HepG2 (cell line): Measurements from ENCODE around the gene MRI1. TPM values are rescaled to one million over a fixed set of nuclear protein-coding genes. Genes with fewer than 3 reads are reported as not detected.

ENCODE experiments used
- ARNT2 ChIP-seq: sonication (generic); formaldehyde crosslinking; IDR thresholded peaks from 2 replicates; pipeline ENCODE4 v1.8.0; 2022; ENCODE audit warnings: mild to moderate bottlenecking, low read depth, missing genetic modification reagents, moderate library complexity
- GABPB1 ChIP-seq: IDR thresholded peaks from 2 replicates; pipeline ENCODE4 v1.6.1; 2016; ENCODE audit warnings: mild to moderate bottlenecking, missing genetic modification reagents, moderate library complexity, missing compliant biosample characterization
- GTF2F1 ChIP-seq: fragments of 150-350 bp; IDR thresholded peaks from 2 replicates; pipeline ENCODE4 v1.6.1; 2014; ENCODE audit warnings: low read length
- IRF9 ChIP-seq: sonication (generic); formaldehyde crosslinking; IDR thresholded peaks from 2 replicates; pipeline ENCODE4 v1.8.0; 2022; ENCODE audit warnings: missing genetic modification reagents, mild to moderate bottlenecking, borderline replicate concordance
- KDM1A ChIP-seq: IDR thresholded peaks from 2 replicates; pipeline ENCODE4 v1.6.1; 2016; ENCODE audit warnings: missing compliant biosample characterization
- MTF2 ChIP-seq: sonication (generic); formaldehyde crosslinking; IDR thresholded peaks from 2 replicates; pipeline ENCODE4 v1.5.0; 2020; ENCODE audit warnings: missing genetic modification reagents, borderline replicate concordance
- MZF1 ChIP-seq: sonication (generic); formaldehyde crosslinking; IDR thresholded peaks from 2 replicates; pipeline ENCODE4 v1.8.1; 2023; ENCODE audit warnings: mild to moderate bottlenecking, missing genetic modification reagents, borderline replicate concordance
- NFRKB ChIP-seq: fragments of 450-650 bp; IDR thresholded peaks from 2 replicates; pipeline ENCODE4 v1.6.1; 2017
- NR2F2 ChIP-seq: IDR thresholded peaks from 2 replicates; pipeline ENCODE4 v1.6.1; 2012; ENCODE audit warnings: low read depth, inconsistent platforms, borderline replicate concordance
- PBX3 ChIP-seq: sonication (generic); formaldehyde crosslinking; IDR thresholded peaks from 2 replicates; pipeline ENCODE4 v1.8.1; 2023; ENCODE audit warnings: missing genetic modification reagents, inconsistent platforms, borderline replicate concordance
- PCBP2 ChIP-seq: fragments of 200-400 bp; formaldehyde crosslinking; optimal IDR thresholded peaks from 2 replicates; pipeline ENCODE3; 2018; ENCODE audit warnings: low read length, low read depth; ENCODE audit not compliant: poor library complexity, severe bottlenecking
- PRDM15 ChIP-seq: sonication (generic); formaldehyde crosslinking; IDR thresholded peaks from 2 replicates; pipeline ENCODE4 v1.4.0; 2020; ENCODE audit warnings: missing genetic modification reagents
- PREB ChIP-seq: sonication (generic); formaldehyde crosslinking; IDR thresholded peaks from 2 replicates; pipeline ENCODE4 v1.4.0; 2020; ENCODE audit warnings: missing genetic modification reagents
- RBFOX2 ChIP-seq: fragments of 200-400 bp; formaldehyde crosslinking; IDR thresholded peaks from 2 replicates; pipeline ENCODE4 v1.6.1; 2017; ENCODE audit warnings: low read depth, mild to moderate bottlenecking, low read length
- TOPORS ChIP-seq: sonication (generic); formaldehyde crosslinking; IDR thresholded peaks from 2 replicates; pipeline ENCODE4 v1.8.0; 2023; ENCODE audit warnings: mild to moderate bottlenecking, missing genetic modification reagents
- ZBTB42 ChIP-seq: sonication (generic); formaldehyde crosslinking; IDR thresholded peaks from 2 replicates; pipeline ENCODE4 v1.5.0; 2020; ENCODE audit warnings: mild to moderate bottlenecking, missing genetic modification reagents
- ZNF17 ChIP-seq: sonication (generic); formaldehyde crosslinking; IDR thresholded peaks from 2 replicates; pipeline ENCODE4 v1.5.0; 2020; ENCODE audit warnings: mild to moderate bottlenecking, missing genetic modification reagents
- ZNF33B ChIP-seq: sonication (generic); formaldehyde crosslinking; IDR thresholded peaks from 2 replicates; pipeline ENCODE4 v1.5.1; 2020; ENCODE audit warnings: mild to moderate bottlenecking, missing genetic modification reagents
- ZNF451 ChIP-seq: sonication (generic); formaldehyde crosslinking; IDR thresholded peaks from 2 replicates; pipeline ENCODE4 v1.5.0; 2020; ENCODE audit warnings: mild to moderate bottlenecking, missing genetic modification reagents
- ZNF547 ChIP-seq: sonication (generic); formaldehyde crosslinking; IDR thresholded peaks from 2 replicates; pipeline ENCODE4 v1.5.1; 2020; ENCODE audit warnings: mild to moderate bottlenecking, missing genetic modification reagents
- ZUFSP ChIP-seq: sonication (generic); formaldehyde crosslinking; IDR thresholded peaks from 2 replicates; pipeline ENCODE4 v1.9.0; 2021; ENCODE audit warnings: missing genetic modification reagents, mild to moderate bottlenecking, borderline replicate concordance
- polyA plus RNA-seq, 8 experiments: library from polyadenylated mRNA; depleted of rRNA in 3 of 8; stranded (reverse) in 7 of 8; unstranded in 1 of 8; fragments of >200 nt; fragmentation: Illumina TruSeq in 4 of 8; extraction: Trizol in 4 of 8; gene quantifications; 2 replicates each; pipeline versions ENCODE4 v1.2.1 to v1.2.3, GENCODE V29; 2011 to 2016; ENCODE audit warnings: low read depth in 4 of 8, missing spikeins in 1 of 8, mixed read lengths in 1 of 8; ENCODE audit not compliant: insufficient read depth in 1 of 8
- total RNA-seq, 5 experiments: library from RNA; depleted of rRNA; stranded (reverse); fragments of >200 nt; fragmentation: Illumina TruSeq; extraction: Trizol; gene quantifications; 2 replicates each; pipeline ENCODE4 v1.2.3, GENCODE V29; 2016; ENCODE audit warnings: low read depth in 1 of 5

Gene MRI1
- total and polyA plus RNA-seq, 2 of the 13 experiments (the other 11 are each of a cell fraction or from before 2014, with no cell fraction given), result 20.1 to 20.6 TPM

- TF ChIP-seq PRDM15 (CRISPR knock-in tag) (no peak), ZNF547 (CRISPR knock-in tag) (0 out of 2 replicates have a peak, but pooled peaks have one; percentile 13), NFRKB (no peak), KDM1A (CRISPR knock-in tag) (no peak), ZNF17 (CRISPR knock-in tag) (0 out of 2 replicates have a peak, but pooled peaks have one; percentile 43), ARNT2 (CRISPR knock-in tag) (no peak), ZNF33B (CRISPR knock-in tag) (no peak), NR2F2 (no peak), ZUFSP (no peak), TOPORS (CRISPR knock-in tag) (no peak), RBFOX2 (peak; percentile 90), IRF9 (CRISPR knock-in tag) (no peak; the same call in 1 of the 2 replicates), ZNF451 (CRISPR knock-in tag) (no peak), ZBTB42 (CRISPR knock-in tag) (0 out of 2 replicates have a peak, but pooled peaks have one; percentile 53), GABPB1 (CRISPR knock-in tag) (peak; percentile 66), MTF2 (CRISPR knock-in tag) (no peak), PREB (no peak), PBX3 (CRISPR knock-in tag) (no peak), GTF2F1 (no peak), PCBP2 (no peak), MZF1 (CRISPR knock-in tag) (no peak)
These were observed 33.0 kb upstream of the MRI1 start (continued) for GRCh38 chr19:13731147-13731964.
